HG03064 (cell line): ENCODE data around the gene INPP5F.
"Not testable (repeated sequence)": the region's sequence is repeated elsewhere in the genome, so short reads cannot be mapped to it uniquely, and the experiment has no call there.

ENCODE experiments used
- ATAC-seq: cut with Tn5 transposase; IDR thresholded peaks from one replicate; pipeline ENCODE4 v1.9.1; 2021; ENCODE audit warnings: low read depth; ENCODE audit not compliant: unreplicated experiment

INPP5F gene

DNA sequence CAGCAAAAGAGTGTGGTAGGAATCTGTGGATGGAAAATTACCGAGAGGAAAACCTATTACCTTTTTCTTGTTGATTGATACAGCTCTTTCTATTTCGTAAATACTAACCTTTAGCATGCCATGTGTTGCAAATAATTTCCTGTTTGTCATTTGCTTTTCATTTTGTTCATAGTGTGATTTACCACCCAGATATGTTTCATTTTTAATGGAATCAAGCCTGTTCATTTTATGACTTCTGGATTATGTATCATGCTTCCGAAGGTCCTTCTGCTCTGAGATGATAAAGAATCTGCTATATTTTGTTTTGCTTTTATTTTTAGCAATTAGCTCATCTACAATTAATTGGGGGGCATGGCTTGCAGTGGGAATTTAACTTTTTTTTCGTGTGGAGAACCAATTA is 46.5 kb downstream of the INPP5F start:
- no peak for ATAC-seq

- ATAC-seq, result not testable (repeated sequence)
Measured at GRCh38 chr10:119773041-119773440, 47.2 kb downstream of the INPP5F start.

- ATAC-seq, result no peak
Measured at GRCh38 chr10:119775529-119775928, 49.7 kb downstream of the INPP5F start.

- ATAC-seq, result no peak
Measured at GRCh38 chr10:119776536-119776935, 50.7 kb downstream of the INPP5F start.

- no peak for ATAC-seq
Measured at GRCh38 chr10:119777686-119778085, 51.8 kb downstream of the INPP5F start.

GRCh38 chr10:119778776-119779445 is 53.1 kb downstream of the INPP5F start:
- ATAC-seq, result no peak

GRCh38 chr10:119780879-119781480 is 55.1 kb downstream of the INPP5F start:
- no peak for ATAC-seq

- ATAC-seq, result no peak
Measured at GRCh38 chr10:119781498-119781897, 55.6 kb downstream of the INPP5F start.

DNA sequence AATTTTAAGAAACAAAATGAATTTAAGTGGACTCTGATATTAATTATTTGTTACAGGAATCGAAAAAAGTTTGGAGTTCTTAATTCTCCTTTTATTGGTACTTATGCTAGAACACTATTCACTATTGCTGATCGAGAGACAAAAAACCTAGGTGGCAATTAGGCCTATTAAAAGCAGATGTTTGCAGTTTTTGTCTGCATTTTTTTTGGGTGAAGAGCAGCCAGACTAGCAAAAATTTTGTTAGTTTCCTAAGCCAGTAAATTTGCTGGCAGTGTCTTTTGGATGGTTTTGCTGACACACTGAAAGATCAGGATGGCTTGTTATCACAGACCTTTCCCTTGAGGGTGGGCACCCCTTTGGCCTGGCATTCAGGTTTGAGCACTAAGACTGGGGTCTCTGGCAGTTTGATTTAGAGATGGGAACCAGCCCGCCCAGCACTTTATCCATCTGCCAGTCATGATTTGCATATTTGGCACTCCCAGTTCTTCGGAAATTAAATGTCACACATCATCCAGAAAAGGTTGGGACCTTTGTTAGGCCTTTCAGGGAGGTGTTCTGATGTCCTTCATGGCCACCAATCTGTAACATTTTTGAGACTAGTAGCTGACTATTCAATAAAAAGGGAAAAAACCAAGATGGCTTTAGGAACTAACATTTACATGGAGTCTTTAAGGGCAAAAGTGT is 57.3 kb downstream of the INPP5F start:
- ATAC-seq, result no peak

GRCh38 chr10:119783665-119784027 is 57.8 kb downstream of the INPP5F start:
- ATAC-seq, result no peak

DNA sequence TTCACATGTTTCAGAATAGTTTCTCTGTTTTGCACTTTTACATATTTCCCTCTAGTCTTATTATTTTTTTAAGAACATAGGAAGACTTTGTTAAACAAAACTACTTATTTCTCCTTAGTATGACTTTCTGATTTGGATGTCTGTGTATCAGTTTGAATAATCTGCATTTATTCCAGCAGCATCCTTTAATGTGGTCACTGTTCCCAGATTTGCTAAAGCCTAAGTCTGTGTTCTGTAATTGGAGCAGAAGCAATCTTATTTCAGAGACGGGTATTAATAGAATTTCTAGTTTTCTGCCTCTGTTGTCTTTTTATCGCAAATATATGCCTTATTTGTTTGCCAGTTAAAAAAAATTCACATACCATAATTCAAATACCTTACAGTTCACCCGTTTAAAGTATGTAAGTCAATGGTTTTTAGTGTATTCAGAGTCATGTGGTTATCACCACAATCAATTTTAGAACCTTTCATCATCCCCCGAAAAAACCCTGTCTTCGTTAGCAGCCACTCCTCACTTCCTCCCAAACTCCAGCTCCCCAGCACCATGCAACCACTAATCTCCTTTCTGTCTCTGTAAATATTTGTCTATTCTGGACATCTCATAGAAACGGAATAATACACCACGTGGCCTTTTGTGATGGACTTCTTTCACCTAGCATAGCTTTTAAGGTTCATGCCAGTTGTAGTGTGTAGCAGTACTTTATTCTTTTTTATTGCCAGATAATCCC is 58.7 kb downstream of the INPP5F start:
- ATAC-seq, result no peak

GRCh38 chr10:119786117-119786769 is 60.4 kb downstream of the INPP5F start:
- no peak for ATAC-seq

DNA sequence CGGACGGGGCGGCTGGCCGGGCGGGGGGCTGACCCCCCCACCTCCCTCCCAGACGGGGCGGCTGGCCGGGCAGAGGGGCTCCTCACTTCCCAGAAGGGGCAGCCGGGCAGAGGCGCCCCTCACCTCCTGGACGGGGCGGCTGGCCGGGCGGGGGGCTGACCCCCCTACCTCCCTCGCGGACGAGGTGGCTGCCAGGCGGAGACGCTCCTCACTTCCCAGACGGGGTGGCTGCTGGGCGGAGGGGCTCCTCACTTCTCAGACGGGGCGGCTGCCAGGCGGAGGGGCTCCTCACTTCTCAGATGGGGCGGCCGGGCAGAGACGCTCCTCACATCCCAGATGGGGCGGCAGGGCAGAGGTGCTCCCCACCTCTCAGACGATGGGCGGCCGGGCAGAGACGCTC is 69.3 kb downstream of the INPP5F start:
- ATAC-seq, result not testable (repeated sequence)

- ATAC-seq, result no peak
Measured at GRCh38 chr10:119796039-119796438, 70.2 kb downstream of the INPP5F start.

GRCh38 chr10:119801176-119801575 is 75.3 kb downstream of the INPP5F start:
- ATAC-seq, result no peak

GRCh38 chr10:119801998-119802538 is 76.2 kb downstream of the INPP5F start:
- ATAC-seq, result no peak

GRCh38 chr10:119803264-119803663 is 77.4 kb downstream of the INPP5F start:
- no peak for ATAC-seq

- no peak for ATAC-seq
Measured at GRCh38 chr10:119805702-119806230, 79.9 kb downstream of the INPP5F start.

GRCh38 chr10:119806334-119807130 is 80.7 kb downstream of the INPP5F start:
- ATAC-seq, result no peak
